Measurements from ENCODE around the gene ZBTB34.

The ZBTB34 gene

GRCh38 chr9:126880947-126881332, 20.5 kb downstream of the ZBTB34 start:
- H3K4me3 ChIP-seq (ENCODE audit: low read length): no peak overlapping the region
- no peak for DNase-seq (ENCODE audit: low read depth)
- TF ChIP-seq CTCF (IDR thresholded peaks at IDR 0.05; ENCODE audit: insufficient read depth, low read depth, low read length, missing control alignments): no peak

DNA sequence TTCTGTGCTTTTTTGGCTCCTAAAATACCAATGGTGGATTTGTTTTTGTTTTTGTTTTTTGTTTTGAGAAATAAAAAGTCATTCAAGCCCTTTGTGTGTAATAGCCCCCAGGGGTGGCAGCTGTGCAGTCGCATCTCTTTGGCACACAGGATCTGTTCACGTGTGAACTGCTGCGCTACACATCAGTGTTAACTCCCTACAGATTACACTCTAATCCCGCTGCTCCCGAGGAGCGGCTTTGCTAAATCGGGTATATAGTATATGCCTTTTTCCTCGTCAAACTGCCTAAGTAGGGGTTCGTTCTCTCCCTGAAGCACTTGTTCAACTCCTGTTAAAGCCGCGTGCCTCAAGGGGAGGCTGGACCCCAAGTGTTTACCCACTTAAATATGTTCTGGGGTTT, 22.3 kb downstream of the ZBTB34 start:
- TF ChIP-seq CTCF (IDR thresholded peaks at IDR 0.05; ENCODE audit: insufficient read depth, low read depth, low read length, missing control alignments): no peak
- no peak overlapping the region for H3K4me3 ChIP-seq (ENCODE audit: low read length)
- no peak for DNase-seq (ENCODE audit: low read depth)

DNA sequence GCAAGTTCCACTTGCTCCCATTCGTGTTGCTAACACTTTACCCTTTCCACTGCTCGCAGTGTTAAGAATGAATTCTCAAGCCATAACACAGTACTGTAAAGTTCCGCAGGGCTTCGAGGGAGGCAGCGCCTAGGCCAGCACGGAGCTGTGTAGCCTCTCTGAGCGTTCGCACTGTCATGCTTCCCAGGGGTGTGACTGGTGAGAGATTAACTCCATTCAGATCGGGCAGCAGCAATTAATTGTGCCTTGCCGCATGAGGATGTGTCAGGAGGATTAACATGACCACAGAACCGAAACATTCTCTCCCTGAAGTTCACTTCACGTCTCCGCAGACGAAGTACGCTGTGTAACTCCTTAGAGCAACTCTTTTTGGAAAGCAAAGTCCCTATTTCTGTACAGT, 23.2 kb downstream of the ZBTB34 start:
- no peak overlapping the region for H3K4me3 ChIP-seq (ENCODE audit: low read length)
- no peak for TF ChIP-seq CTCF (IDR thresholded peaks at IDR 0.05; ENCODE audit: insufficient read depth, low read depth, low read length, missing control alignments)
- DNase-seq (ENCODE audit: low read depth): no peak

GRCh38 chr9:126885131-126885641, 24.7 kb downstream of the ZBTB34 start:
- no peak overlapping the region for H3K4me3 ChIP-seq (ENCODE audit: low read length)
- no peak for DNase-seq (ENCODE audit: low read depth)
- TF ChIP-seq CTCF (IDR thresholded peaks at IDR 0.05; ENCODE audit: insufficient read depth, low read depth, low read length, missing control alignments): no peak

DNA sequence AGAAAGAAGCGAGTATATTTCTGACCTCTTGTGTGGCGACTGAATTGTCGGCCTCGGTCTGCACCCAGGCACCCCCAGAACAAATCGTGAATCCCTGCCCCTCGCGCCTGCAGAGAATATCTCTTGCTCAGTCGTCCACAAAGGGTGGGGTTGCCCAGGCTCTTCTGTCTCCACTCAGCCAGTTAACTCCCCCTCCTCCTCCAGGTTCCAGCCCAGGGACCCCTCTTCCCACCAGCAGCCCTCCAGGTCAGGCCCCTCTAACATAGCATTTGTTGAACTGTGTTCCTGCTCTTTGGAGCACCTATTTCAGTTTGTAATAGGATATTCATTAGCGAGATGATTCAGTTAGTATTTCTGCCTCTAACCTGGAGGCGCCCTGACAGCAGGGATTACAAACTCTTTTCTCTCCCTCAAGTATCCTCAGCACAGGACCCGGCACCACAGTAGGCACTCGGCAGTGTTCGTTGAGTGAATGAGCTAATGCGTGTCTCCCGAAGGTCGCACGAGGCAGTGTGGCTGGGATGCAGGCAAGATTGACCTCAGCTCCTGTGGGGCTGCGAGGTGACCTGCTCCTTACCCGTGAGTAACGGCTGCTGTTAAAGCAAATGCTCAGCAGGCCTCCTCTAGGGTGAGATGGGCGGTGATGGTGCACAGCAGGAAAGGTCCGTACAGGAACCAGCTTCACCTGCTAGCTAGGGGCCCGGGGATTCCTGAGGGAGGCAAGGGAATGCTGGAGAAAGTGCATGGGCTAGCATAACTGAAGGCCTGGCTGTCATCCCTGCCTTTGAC, 25.8 kb downstream of the ZBTB34 start:
- no peak overlapping the region for H3K4me3 ChIP-seq (ENCODE audit: low read length)
- no peak for DNase-seq (ENCODE audit: low read depth)

GRCh38 chr9:126886897-126887296, 26.5 kb downstream of the ZBTB34 start:
- DNase-seq (ENCODE audit: low read depth): no peak
- TF ChIP-seq CTCF (IDR thresholded peaks at IDR 0.05; ENCODE audit: insufficient read depth, low read depth, low read length, missing control alignments): no peak
- no peak overlapping the region for H3K4me3 ChIP-seq (ENCODE audit: low read length)

More for the DNA sequence above, 25.8 kb downstream of the ZBTB34 start:
- no peak for TF ChIP-seq CTCF (IDR thresholded peaks at IDR 0.05; ENCODE audit: insufficient read depth, low read depth, low read length, missing control alignments)

GRCh38 chr9:126891676-126892075, 31.2 kb downstream of the ZBTB34 start:
- no peak for DNase-seq (ENCODE audit: low read depth)
- H3K4me3 ChIP-seq (ENCODE audit: low read length): no peak overlapping the region
- no peak for TF ChIP-seq CTCF (IDR thresholded peaks at IDR 0.05; ENCODE audit: insufficient read depth, low read depth, low read length, missing control alignments)
